GM19328 (cell line): ENCODE data around the gene DMKN.

Experiments
- ATAC-seq: cut with Tn5 transposase; IDR thresholded peaks from one replicate; pipeline ENCODE4 v1.9.1; 2021; ENCODE audit warnings: mild to moderate bottlenecking, moderate library complexity; ENCODE audit not compliant: unreplicated experiment

Gene DMKN

GRCh38 chr19:35513628-35514281, at the start of gene DMKN:
Gene DMKN (minus strand): TSS chr19:35513649. CDS start chr19:35513475, 174 bp downstream.
- no peak for ATAC-seq

GRCh38 chr19:35562776-35563175, 49.3 kb upstream of the DMKN start:
- no peak for ATAC-seq

GRCh38 chr19:35562336-35562735, 48.9 kb upstream of the DMKN start:
- no peak for ATAC-seq

- no peak for ATAC-seq
Measured at GRCh38 chr19:35561436-35561835, 48.0 kb upstream of the DMKN start.

- no peak for ATAC-seq
Measured at GRCh38 chr19:35560677-35561076, 47.2 kb upstream of the DMKN start.

GRCh38 chr19:35560271-35560670, 46.8 kb upstream of the DMKN start:
- ATAC-seq, result no peak

GRCh38 chr19:35559781-35560180, 46.3 kb upstream of the DMKN start:
- no peak for ATAC-seq

GRCh38 chr19:35559281-35559659, 45.8 kb upstream of the DMKN start:
- no peak for ATAC-seq

- ATAC-seq, result no peak
Measured at GRCh38 chr19:35558400-35559280, 45.2 kb upstream of the DMKN start.

- ATAC-seq, result no peak
Measured at GRCh38 chr19:35557539-35558399, 44.3 kb upstream of the DMKN start.

- ATAC-seq, result no peak
Measured at GRCh38 chr19:35556846-35557538, 43.5 kb upstream of the DMKN start.

- ATAC-seq, result no peak
Measured at GRCh38 chr19:35556025-35556590, 42.7 kb upstream of the DMKN start.

GRCh38 chr19:35555301-35556005, 42.0 kb upstream of the DMKN start:
- ATAC-seq, result no peak

GRCh38 chr19:35554076-35554475, 40.6 kb upstream of the DMKN start:
- no peak for ATAC-seq

- no peak for ATAC-seq
Measured at GRCh38 chr19:35553385-35554000, 40.0 kb upstream of the DMKN start.

- no peak for ATAC-seq
Measured at GRCh38 chr19:35552534-35553384, 39.3 kb upstream of the DMKN start.

GRCh38 chr19:35551091-35551810, 37.8 kb upstream of the DMKN start:
- ATAC-seq, result no peak
